T47D (cell line): ENCODE measurements around the gene ANKFY1.
"Not testable (repeated sequence)": the region's sequence is repeated elsewhere in the genome, so short reads cannot be mapped to it uniquely, and the experiment has no call there.

Experiments
- DNase-seq, 2 experiments: peaks; one replicate each; pipeline versions ENCODE4 v3.0.0 to v3.0.0-alpha.2; 2011 to 2012; ENCODE audit warnings: low read depth in 1 of 2, low spot score in 1 of 2
- JUND ChIP-seq: IDR thresholded peaks from 2 replicates; pipeline ENCODE4 v1.6.1; 2012; ENCODE audit warnings: low read depth
- in situ Hi-C: cut with HindIII; loops from 2 replicates; pipeline ENCODE4 v1.10.0; 2016; ENCODE audit warnings: low sequenced_read_pairs, low pct_unique_long_range_greater_than_20kb

ANKFY1 gene

GRCh38 chr17:4204190-4204589, 59.6 kb downstream of the ANKFY1 start:
- no peak for DNase-seq
- TF ChIP-seq JUND = no peak
- in situ Hi-C loops = no loop called here

GRCh38 chr17:4201226-4201625, 62.6 kb downstream of the ANKFY1 start:
- in situ Hi-C loops = no loop called here
- no peak for DNase-seq
- no peak for TF ChIP-seq JUND

- peak; percentile 32 to 39 for DNase-seq
- no peak for TF ChIP-seq JUND
- in situ Hi-C loops = no loop called here
Measured at GRCh38 chr17:4199818-4200402, 63.9 kb downstream of the ANKFY1 start.

GRCh38 chr17:4198995-4199394, 64.8 kb downstream of the ANKFY1 start:
- in situ Hi-C loops = no loop called here
- DNase-seq = no peak
- TF ChIP-seq JUND = no peak

- TF ChIP-seq JUND = no peak
- in situ Hi-C loops = no loop called here
- no peak for DNase-seq
Measured at GRCh38 chr17:4195306-4195705, 68.5 kb downstream of the ANKFY1 start.

GRCh38 chr17:4194796-4195195, 69.0 kb downstream of the ANKFY1 start:
- DNase-seq = no peak
- in situ Hi-C loops = no loop called here
- TF ChIP-seq JUND = no peak

GRCh38 chr17:4190791-4191190, 73.0 kb downstream of the ANKFY1 start:
- in situ Hi-C loops, DNase-seq: not testable (repeated sequence)

GRCh38 chr17:4189280-4189679, 74.5 kb downstream of the ANKFY1 start:
- no peak for DNase-seq
- in situ Hi-C loops = no loop called here
- TF ChIP-seq JUND = no peak

GRCh38 chr17:4188076-4188475, 75.7 kb downstream of the ANKFY1 start:
- in situ Hi-C loops = no loop called here
- TF ChIP-seq JUND = no peak
- no peak for DNase-seq

GRCh38 chr17:4187076-4187475, 76.7 kb downstream of the ANKFY1 start:
- in situ Hi-C loops = no loop called here
- no peak for TF ChIP-seq JUND
- peak; percentile 43 to 81 for DNase-seq

- TF ChIP-seq JUND = no peak
- in situ Hi-C loops = no loop called here
- no peak for DNase-seq
Measured at GRCh38 chr17:4186357-4186881, 77.4 kb downstream of the ANKFY1 start.

- in situ Hi-C loops = no loop called here
- TF ChIP-seq JUND = no peak
Measured at GRCh38 chr17:4185656-4186055, 78.1 kb downstream of the ANKFY1 start.

GRCh38 chr17:4184811-4185210, 79.0 kb downstream of the ANKFY1 start:
- TF ChIP-seq JUND = no peak
- in situ Hi-C loops = no loop called here

More at GRCh38 chr17:4185656-4186055, 78.1 kb downstream of the ANKFY1 start:
- DNase-seq = no peak

GRCh38 chr17:4182043-4182442, 81.7 kb downstream of the ANKFY1 start:
- in situ Hi-C loops = no loop called here
- no peak for DNase-seq

More at GRCh38 chr17:4184811-4185210, 79.0 kb downstream of the ANKFY1 start:
- no peak for DNase-seq

More at GRCh38 chr17:4182043-4182442, 81.7 kb downstream of the ANKFY1 start:
- TF ChIP-seq JUND = no peak
